ENCODE results near the gene ERCC4.

The ERCC4 gene

GRCh38 chr16:13948086-13948485 lies 28.1 kb downstream of the ERCC4 start:
- peak in 1 of 58 donors; percentile 14 for DNase-seq

GRCh38 chr16:13950821-13951547 lies 31.0 kb downstream of the ERCC4 start:
- no peak for DNase-seq

- no peak for DNase-seq
These were observed 31.7 kb downstream of the ERCC4 start for GRCh38 chr16:13951611-13952010.

- DNase-seq, result no peak
These were observed 33.5 kb downstream of the ERCC4 start for GRCh38 chr16:13953501-13953900.

- DNase-seq, result peak in 4 of 58 donors; percentile 4 to 41 (median 33)
These were observed 36.8 kb downstream of the ERCC4 start for GRCh38 chr16:13956635-13957196.

- DNase-seq, result peak in 30 of 58 donors; percentile 1 to 61 (median 30)
These were observed 37.5 kb downstream of the ERCC4 start for GRCh38 chr16:13957197-13958078.

- no peak for DNase-seq
These were observed 38.5 kb downstream of the ERCC4 start for GRCh38 chr16:13958474-13958873.

GRCh38 chr16:13959626-13960025 lies 39.7 kb downstream of the ERCC4 start:
- DNase-seq, result no peak

GRCh38 chr16:13961099-13961811 lies 41.3 kb downstream of the ERCC4 start:
- DNase-seq, result no peak

GRCh38 chr16:13962232-13962631 lies 42.3 kb downstream of the ERCC4 start:
- DNase-seq, result no peak

- DNase-seq, result no peak
These were observed 48.9 kb downstream of the ERCC4 start for GRCh38 chr16:13968835-13969234.

GRCh38 chr16:13969711-13970110 lies 49.8 kb downstream of the ERCC4 start:
- no peak for DNase-seq

GRCh38 chr16:13970708-13971422 lies 50.9 kb downstream of the ERCC4 start:
- DNase-seq, result no peak

- peak in 9 of 58 donors; percentile 1 to 36 (median 12) for DNase-seq
These were observed 53.5 kb downstream of the ERCC4 start for GRCh38 chr16:13973321-13974023.

GRCh38 chr16:13977177-13977576 lies 57.2 kb downstream of the ERCC4 start:
- DNase-seq, result no peak

- DNase-seq, result no peak
These were observed 62.5 kb downstream of the ERCC4 start for GRCh38 chr16:13982451-13982850.

- no peak for DNase-seq
These were observed 63.7 kb downstream of the ERCC4 start for GRCh38 chr16:13983625-13984024.

- DNase-seq, result no peak
These were observed 64.8 kb downstream of the ERCC4 start for GRCh38 chr16:13984794-13985193.

GRCh38 chr16:13988038-13988437 lies 68.1 kb downstream of the ERCC4 start:
- no peak for DNase-seq

GRCh38 chr16:13992322-13992721 lies 72.4 kb downstream of the ERCC4 start:
- DNase-seq, result no peak
